GM23248 (cell line): ENCODE measurements around the gene MMS19. TPM values are rescaled to one million over a fixed set of nuclear protein-coding genes. Genes with fewer than 3 reads are reported as not detected.

Source experiments
- DNase-seq: peaks from one replicate; pipeline ENCODE4 v3.0.0-alpha.2; 2015
- H2AFZ ChIP-seq: fragments of 200-600 bp; sonication (generic); 2 replicates; pipeline ENCODE4 v1.6.1; 2016; ENCODE audit warnings: antibody characterized with exemption
- H3F3A ChIP-seq: fragments of 200-600 bp; sonication (generic); 2 replicates; pipeline ENCODE4 v1.6.1; 2016; ENCODE audit warnings: mild to moderate bottlenecking, antibody characterized with exemption, mixed run types; ENCODE audit not compliant: insufficient read depth
- H3K27ac ChIP-seq: fragments of 200-600 bp; sonication (generic); 2 replicates; pipeline ENCODE4 v1.5.1; 2016; ENCODE audit warnings: mild to moderate bottlenecking
- H3K27me3 ChIP-seq: fragments of 200-600 bp; sonication (generic); replicated peaks from 2 replicates; pipeline ENCODE4 v1.6.1; 2016; ENCODE audit warnings: mild to moderate bottlenecking; ENCODE audit not compliant: insufficient read depth
- H3K36me3 ChIP-seq: fragments of 200-600 bp; sonication (generic); 2 replicates; pipeline ENCODE4 v1.6.1; 2016; ENCODE audit warnings: low read depth, mild to moderate bottlenecking
- H3K4me1 ChIP-seq: fragments of 200-600 bp; sonication (generic); 2 replicates; pipeline ENCODE4 v1.6.1; 2016; ENCODE audit warnings: mild to moderate bottlenecking; ENCODE audit not compliant: insufficient read depth
- H3K4me2 ChIP-seq: fragments of 200-600 bp; sonication (generic); one replicate; pipeline ENCODE4 v1.6.1; 2016; ENCODE audit warnings: mild to moderate bottlenecking; ENCODE audit not compliant: unreplicated experiment
- H3K4me3 ChIP-seq: fragments of 200-600 bp; sonication (generic); 2 replicates; pipeline ENCODE4 v1.5.1; 2016; ENCODE audit warnings: mild to moderate bottlenecking
- H3K79me2 ChIP-seq: fragments of 200-600 bp; sonication (generic); 2 replicates; pipeline ENCODE4 v1.6.1; 2016; ENCODE audit warnings: mild to moderate bottlenecking; ENCODE audit not compliant: insufficient read depth
- H3K9ac ChIP-seq: fragments of 200-600 bp; sonication (generic); 2 replicates; pipeline ENCODE4 v1.6.1; 2016; ENCODE audit warnings: mild to moderate bottlenecking
- H3K9me2 ChIP-seq: fragments of 200-600 bp; sonication (generic); 2 replicates; pipeline ENCODE4 v1.6.1; 2016; ENCODE audit warnings: mixed run types, mild to moderate bottlenecking, moderate library complexity; ENCODE audit not compliant: insufficient read depth
- H3K9me3 ChIP-seq: fragments of 200-600 bp; sonication (generic); one replicate; pipeline ENCODE4 v1.6.1; 2017; ENCODE audit warnings: low read depth
- H4K20me1 ChIP-seq: fragments of 200-600 bp; sonication (generic); 2 replicates; pipeline ENCODE4 v1.6.0; 2016; ENCODE audit not compliant: insufficient read depth
- EZH2 ChIP-seq: fragments of 200-600 bp; sonication (generic); IDR thresholded peaks from 2 replicates; pipeline ENCODE4 v1.6.1; 2018; ENCODE audit warnings: antibody characterized with exemption, mild to moderate bottlenecking; ENCODE audit not compliant: insufficient read depth, poor library complexity, severe bottlenecking
- EZH2phosphoT487 ChIP-seq: fragments of 200-600 bp; sonication (generic); IDR thresholded peaks from 2 replicates; pipeline ENCODE4 v1.6.1; 2018; ENCODE audit warnings: antibody characterized with exemption, moderate library complexity, mild to moderate bottlenecking, low read depth; ENCODE audit not compliant: insufficient read depth
- WGBS, 2 experiments: methylation state at CpG; one replicate each; pipeline ENCODE4 v1.1.6; 2015 to 2017; ENCODE audit warnings: low lambda C conversion rate in 2 of 2, low coverage in 1 of 2; ENCODE audit errors: missing lambda C conversion rate in 2 of 2; 5-methylcytosine and 5-hydroxymethylcytosine counted together
- in situ Hi-C: fragments of 300-500 bp; cut with MboI; formaldehyde crosslinking; loops from 2 replicates; pipeline ENCODE4 v1.15.0; 2020
- polyA plus RNA-seq: library from polyadenylated mRNA; unstranded; fragments of >200 nt; fragmentation: Nextera tagmentation; extraction: Ambion mirVana; gene quantifications from 2 replicates; pipeline ENCODE4 v1.2.1, GENCODE V29; 2016
- small RNA-seq: library from RNA; depleted of rRNA; stranded (forward); fragments of <200 nt; gene quantifications from one replicate; pipeline ENCODE3, GENCODE V24; 2014; ENCODE audit warnings: low read depth, low replicate concordance
- total RNA-seq: library from RNA; depleted of rRNA; stranded (reverse); fragments of >200 nt; shearing (Covaris generic); gene quantifications from 2 replicates; pipeline ENCODE4 v1.2.3, GENCODE V29; 2014; rRNA removed

Gene MMS19
- total and polyA plus RNA-seq, 2 experiments from 2014 or later: 40.0 to 89.7 TPM

- Histone ChIP-seq H3F3A (peaks cover 21% of the 10 kb centered on the region), H3K4me3 (no peak overlapping the region), H2AFZ (no peak overlapping the region), H3K4me2 (no peak overlapping the region), H3K79me2 (peaks cover 9% of the 10 kb centered on the region; the same call in 1 of the 2 replicates), H3K9me3 (no peaks in the 10 kb centered on the region), H4K20me1 (no peaks in the 10 kb centered on the region), H3K27ac (no peak overlapping the region), H3K9me2 (no peaks in the 10 kb centered on the region), H3K36me3 (no peaks in the 10 kb centered on the region), H3K9ac (no peak overlapping the region), H3K27me3 (no peaks in the 10 kb centered on the region), H3K4me1 (peaks cover 17% of the 10 kb centered on the region)
- in situ Hi-C loops: no loop called here
- WGBS, 2 experiments: 83 to 87% methylated on average over 6 of the region's 6 CpGs
- no peak for DNase-seq
- TF ChIP-seq EZH2phosphoT487: no peak
- no peak for TF ChIP-seq EZH2
Measured at GRCh38 chr10:97416565-97416964, 81.7 kb downstream of the MMS19 start.

GRCh38 chr10:97412891-97413304 lies 85.3 kb downstream of the MMS19 start:
- no peak for DNase-seq
- no peak overlapping the region for H2AFZ ChIP-seq
- no peaks in the 10 kb centered on the region for H4K20me1 ChIP-seq
- H3K9me2 ChIP-seq: no peaks in the 10 kb centered on the region
- H3K9me3 ChIP-seq: no peaks in the 10 kb centered on the region
- no peak overlapping the region for H3K27ac ChIP-seq
- peaks cover 9% of the 10 kb centered on the region; the same call in 1 of the 2 replicates for H3K4me1 ChIP-seq
- no peak overlapping the region for H3K4me2 ChIP-seq
- peaks cover 4% of the 10 kb centered on the region; the same call in 1 of the 2 replicates for H3F3A ChIP-seq
- H3K9ac ChIP-seq: no peak overlapping the region
- TF ChIP-seq EZH2phosphoT487: no peak
- TF ChIP-seq EZH2: no peak
- no peak overlapping the region for H3K4me3 ChIP-seq
- no peaks in the 10 kb centered on the region for H3K36me3 ChIP-seq
- H3K79me2 ChIP-seq: no peaks in the 10 kb centered on the region
- no peaks in the 10 kb centered on the region for H3K27me3 ChIP-seq
- WGBS, 2 experiments: 89 to 90% methylated on average over 10 of the region's 10 CpGs
- in situ Hi-C loops: no loop called here

GRCh38 chr10:97411406-97411805 lies 86.8 kb downstream of the MMS19 start:
- in situ Hi-C loops: no loop called here
- Histone ChIP-seq H3K79me2 (no peaks in the 10 kb centered on the region), H3K27ac (no peak overlapping the region), H3K4me2 (no peak overlapping the region), H3K9ac (no peak overlapping the region), H3K4me1 (peaks cover 9% of the 10 kb centered on the region; the same call in 1 of the 2 replicates), H3K4me3 (no peak overlapping the region), H4K20me1 (no peaks in the 10 kb centered on the region), H3K36me3 (no peaks in the 10 kb centered on the region), H3K9me3 (no peaks in the 10 kb centered on the region), H3F3A (peaks cover 11% of the 10 kb centered on the region; the same call in 1 of the 2 replicates), H3K9me2 (no peaks in the 10 kb centered on the region), H2AFZ (no peak overlapping the region), H3K27me3 (no peaks in the 10 kb centered on the region)
- no peak for DNase-seq
- no peak for TF ChIP-seq EZH2
- 76% methylated on average over 4 of the region's 4 CpGs for WGBS, 2 experiments

- Histone ChIP-seq H3K9me2 (no peaks in the 10 kb centered on the region), H3K36me3 (no peaks in the 10 kb centered on the region)
- WGBS, 2 experiments: 82 to 84% methylated on average over 10 of the region's 10 CpGs
Measured at GRCh38 chr10:97408496-97408992, 89.7 kb downstream of the MMS19 start.

More at GRCh38 chr10:97408496-97408992, 89.7 kb downstream of the MMS19 start:
- in situ Hi-C loops: no loop called here
- DNase-seq: no peak
- 0 out of 2 replicates have a peak, but pooled peaks cover 7% of the 10 kb centered on the region for H3F3A ChIP-seq
- no peak overlapping the region for H2AFZ ChIP-seq
- no peak overlapping the region for H3K4me3 ChIP-seq
- H3K27me3 ChIP-seq: no peaks in the 10 kb centered on the region
- no peak overlapping the region for H3K27ac ChIP-seq
- no peak overlapping the region for H3K4me2 ChIP-seq
- no peaks in the 10 kb centered on the region for H3K4me1 ChIP-seq
- H3K9me3 ChIP-seq: no peaks in the 10 kb centered on the region
- TF ChIP-seq EZH2 (no peak), EZH2phosphoT487 (no peak)
- H3K79me2 ChIP-seq: no peaks in the 10 kb centered on the region
- no peaks in the 10 kb centered on the region for H4K20me1 ChIP-seq
- no peak overlapping the region for H3K9ac ChIP-seq

Small RNA genes within 50 kb of the gene (small RNA-seq; reads per million reads assigned to genes)
- gene RF00019: not detected

Other genes starting within 250 kb of the MMS19 start
- gene ARHGAP19, start 205.8 kb downstream of the MMS19 start, total RNA-seq: 5.0 and 5.1 TPM in 2 replicates
- 1.9 and 2.2 TPM in 2 replicates for gene ARHGAP19, start 205.8 kb downstream of the MMS19 start, polyA plus RNA-seq
- 1.6 and 1.8 TPM in 2 replicates for gene FRAT1, start 179.2 kb downstream of the MMS19 start, total RNA-seq
- gene FRAT1, start 179.2 kb downstream of the MMS19 start, polyA plus RNA-seq: 0.44 and 0.75 TPM in 2 replicates
- 10.3 and 16.3 TPM in 2 replicates for gene FRAT2, start 163.7 kb downstream of the MMS19 start, total RNA-seq
- gene FRAT2, start 163.7 kb downstream of the MMS19 start, polyA plus RNA-seq: 1.6 and 2.8 TPM in 2 replicates
- 17.1 and 17.7 TPM in 2 replicates for gene RRP12, start 97.1 kb downstream of the MMS19 start, total RNA-seq
- gene RRP12, start 97.1 kb downstream of the MMS19 start, polyA plus RNA-seq: 17.5 and 17.6 TPM in 2 replicates
- gene PGAM1, start 72.2 kb downstream of the MMS19 start, total RNA-seq: 1,144 and 1,237 TPM in 2 replicates
- gene PGAM1, start 72.2 kb downstream of the MMS19 start, polyA plus RNA-seq: 879 and 921 TPM in 2 replicates
- 22.1 and 46.8 TPM in 2 replicates for gene EXOSC1, start 52.4 kb downstream of the MMS19 start, total RNA-seq
- gene EXOSC1, start 52.4 kb downstream of the MMS19 start, polyA plus RNA-seq: 54.7 and 56.6 TPM in 2 replicates
- 64.1 and 69.1 TPM in 2 replicates for gene ZDHHC16, start 52.2 kb downstream of the MMS19 start, total RNA-seq
- 68.2 and 70.1 TPM in 2 replicates for gene ZDHHC16, start 52.2 kb downstream of the MMS19 start, polyA plus RNA-seq
- 16.2 and 20.8 TPM in 2 replicates for gene UBTD1, start 502 bp upstream of the MMS19 start, total RNA-seq
- 27.2 and 29.8 TPM in 2 replicates for gene UBTD1, start 502 bp upstream of the MMS19 start, polyA plus RNA-seq
- gene ANKRD2, start 74.4 kb upstream of the MMS19 start, total RNA-seq: not detected in 2 replicates
- not detected in 2 replicates for gene ANKRD2, start 74.4 kb upstream of the MMS19 start, polyA plus RNA-seq
- gene HOGA1, start 86.0 kb upstream of the MMS19 start, total RNA-seq: 0.22 TPM in 1 of 2 replicates, not detected in the other
- gene HOGA1, start 86.0 kb upstream of the MMS19 start, polyA plus RNA-seq: 0.13 and 0.28 TPM in 2 replicates
- gene C10orf62, start 91.3 kb upstream of the MMS19 start, total RNA-seq: not detected in 2 replicates
- gene C10orf62, start 91.3 kb upstream of the MMS19 start, polyA plus RNA-seq: not detected in 2 replicates
- gene MORN4, start 135.1 kb upstream of the MMS19 start, total RNA-seq: 5.3 and 7.9 TPM in 2 replicates
- 19.8 and 22.2 TPM in 2 replicates for gene MORN4, start 135.1 kb upstream of the MMS19 start, polyA plus RNA-seq
- 23.1 and 28.7 TPM in 2 replicates for gene PI4K2A, start 142.2 kb upstream of the MMS19 start, total RNA-seq
- 16.1 and 16.6 TPM in 2 replicates for gene PI4K2A, start 142.2 kb upstream of the MMS19 start, polyA plus RNA-seq
- gene AVPI1, start 188.8 kb upstream of the MMS19 start, total RNA-seq: 13.4 and 33.8 TPM in 2 replicates
- 30.5 and 31.4 TPM in 2 replicates for gene AVPI1, start 188.8 kb upstream of the MMS19 start, polyA plus RNA-seq
- 64.8 and 66.3 TPM in 2 replicates for gene MARVELD1, start 215.3 kb upstream of the MMS19 start, total RNA-seq
- 27.6 and 29.4 TPM in 2 replicates for gene MARVELD1, start 215.3 kb upstream of the MMS19 start, polyA plus RNA-seq
- 20.6 and 32.6 TPM in 2 replicates for gene ZFYVE27, start 238.7 kb upstream of the MMS19 start, total RNA-seq
- gene ZFYVE27, start 238.7 kb upstream of the MMS19 start, polyA plus RNA-seq: 15.9 and 17.2 TPM in 2 replicates